SU-DHL-6 (cell line): ENCODE measurements around the gene ABTB2.

ENCODE experiments used
- H2AFZ ChIP-seq: fragments of 200-600 bp; sonication (generic); 2 replicates; pipeline ENCODE4 v1.6.1; 2014; ENCODE audit warnings: low read depth, mild to moderate bottlenecking, moderate library complexity, mixed read lengths, antibody characterized with exemption, low read length; ENCODE audit not compliant: severe bottlenecking
- H3F3A ChIP-seq: fragments of 200-600 bp; shearing (Covaris generic); 2 replicates; pipeline ENCODE4 v1.6.0; 2016; ENCODE audit warnings: antibody characterized with exemption, mild to moderate bottlenecking; ENCODE audit not compliant: insufficient read depth
- H3K27ac ChIP-seq: fragments of 200-600 bp; sonication (generic); 2 replicates; pipeline ENCODE4 v1.5.1; 2016; ENCODE audit warnings: low read depth, mild to moderate bottlenecking, low read length, moderate library complexity, mixed read lengths
- H3K27me3 ChIP-seq: fragments of 200-600 bp; sonication (generic), shearing (Covaris generic); 2 replicates; pipeline ENCODE4 v1.6.0; 2014; ENCODE audit warnings: mild to moderate bottlenecking, low read length
- H3K36me3 ChIP-seq: fragments of 200-600 bp; sonication (generic); 2 replicates; pipeline ENCODE4 v1.6.1; 2014; ENCODE audit warnings: mild to moderate bottlenecking, low read length, mixed read lengths
- H3K4me2 ChIP-seq: fragments of 300-600, 200-600 bp; shearing (Covaris generic), sonication (generic); 2 replicates; pipeline ENCODE4 v1.6.0; 2014; ENCODE audit warnings: low read length, low read depth, mild to moderate bottlenecking; ENCODE audit not compliant: poor library complexity, severe bottlenecking
- H3K4me3 ChIP-seq: fragments of 200-600 bp; sonication (generic); 2 replicates; pipeline ENCODE4 v1.5.1; 2014; ENCODE audit warnings: antibody characterized with exemption, low read length, mild to moderate bottlenecking, mixed read lengths; ENCODE audit not compliant: insufficient read depth, poor library complexity, severe bottlenecking
- H3K79me2 ChIP-seq: fragments of 200-600 bp; sonication (generic); 2 replicates; pipeline ENCODE4 v1.6.1; 2014; ENCODE audit warnings: mild to moderate bottlenecking, low read length, moderate library complexity; ENCODE audit not compliant: insufficient read depth
- H3K9ac ChIP-seq: fragments of 200-600 bp; sonication (generic); 2 replicates; pipeline ENCODE4 v1.7.0; 2014; ENCODE audit warnings: mild to moderate bottlenecking, low read length
- H3K9me2 ChIP-seq: fragments of 200-600 bp; sonication (generic); replicated peaks from 2 replicates; pipeline ENCODE4 v1.6.1; 2014; ENCODE audit warnings: low read length; ENCODE audit not compliant: insufficient read depth
- H3K9me3 ChIP-seq: fragments of 200-600 bp; sonication (generic); 2 replicates; pipeline ENCODE4 v1.6.1; 2014; ENCODE audit warnings: low read length, mixed read lengths; ENCODE audit not compliant: insufficient read depth
- H4K20me1 ChIP-seq: fragments of 200-600 bp; sonication (generic); 2 replicates; pipeline ENCODE4 v1.6.1; 2014; ENCODE audit warnings: low read depth, mild to moderate bottlenecking, antibody characterized with exemption, low read length, moderate library complexity, mixed read lengths
- EZH2phosphoT487 ChIP-seq: fragments of 200-600 bp; sonication (generic), shearing (Covaris generic); conservative IDR thresholded peaks from 2 replicates; pipeline ENCODE4 v1.6.1; 2018; ENCODE audit warnings: mild to moderate bottlenecking, antibody characterized with exemption, low read length, moderate library complexity, mixed read lengths
- TF ChIP-seq, protein P1 (sequence below): fragments of 200-600 bp; sonication (generic); IDR thresholded peaks from one replicate; pipeline ENCODE4 v1.5.1; 2017; ENCODE audit warnings: antibody characterized with exemption, mild to moderate bottlenecking, low read length, moderate library complexity; ENCODE audit not compliant: insufficient read depth, poor library complexity, severe bottlenecking

Gene ABTB2

DNA sequence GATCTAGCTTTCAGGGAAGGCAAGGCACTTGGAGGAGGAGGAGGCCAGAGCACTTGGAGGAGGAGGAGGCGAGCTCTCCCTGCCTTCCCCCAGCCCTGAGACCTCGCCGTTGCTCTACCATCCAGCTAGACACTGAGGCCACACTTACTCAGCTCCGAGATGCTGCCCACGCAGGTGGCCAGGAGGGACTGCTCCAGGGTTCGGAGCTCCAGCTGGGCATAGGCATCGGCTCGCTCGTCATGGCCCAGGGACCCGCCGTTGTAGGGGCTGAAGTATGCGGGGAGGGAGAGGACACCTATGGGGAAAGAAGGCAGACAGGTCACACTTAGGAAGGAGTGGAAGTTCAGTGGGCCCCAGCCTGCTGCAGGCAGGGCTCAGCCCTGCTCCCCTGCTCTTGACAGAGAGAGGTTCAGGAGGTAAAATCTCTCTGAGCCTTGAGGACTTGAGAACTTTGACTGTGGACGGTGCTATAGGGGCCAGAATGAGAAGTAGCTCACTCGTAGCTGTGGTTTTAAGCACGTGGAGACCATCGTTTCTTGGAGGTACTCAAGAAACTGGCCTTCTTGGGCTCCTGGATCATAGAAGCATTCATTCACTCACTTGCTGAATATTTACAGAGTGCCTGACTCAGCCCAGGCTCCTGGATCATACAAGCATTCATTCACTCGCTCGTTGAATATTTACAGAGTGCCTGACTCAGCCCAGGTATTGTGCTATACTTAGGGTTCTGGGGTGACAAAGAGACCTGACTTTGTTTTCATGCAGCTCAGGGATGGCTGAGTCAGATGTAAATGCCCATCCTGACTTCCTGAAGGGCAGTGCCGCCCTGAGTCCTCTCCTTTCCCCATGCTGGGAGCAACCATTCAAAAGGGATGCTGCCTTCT is 153.2 kb downstream of the ABTB2 start:
- no peak overlapping the region for H3K9ac ChIP-seq
- H4K20me1 ChIP-seq, result no peaks in the 10 kb centered on the region
- no peak overlapping the region for H3K4me2 ChIP-seq
- H3K27ac ChIP-seq, result no peak overlapping the region
- H3K36me3 ChIP-seq, result no peaks in the 10 kb centered on the region
- no peaks in the 10 kb centered on the region for H3F3A ChIP-seq
- TF ChIP-seq, protein P1, sequence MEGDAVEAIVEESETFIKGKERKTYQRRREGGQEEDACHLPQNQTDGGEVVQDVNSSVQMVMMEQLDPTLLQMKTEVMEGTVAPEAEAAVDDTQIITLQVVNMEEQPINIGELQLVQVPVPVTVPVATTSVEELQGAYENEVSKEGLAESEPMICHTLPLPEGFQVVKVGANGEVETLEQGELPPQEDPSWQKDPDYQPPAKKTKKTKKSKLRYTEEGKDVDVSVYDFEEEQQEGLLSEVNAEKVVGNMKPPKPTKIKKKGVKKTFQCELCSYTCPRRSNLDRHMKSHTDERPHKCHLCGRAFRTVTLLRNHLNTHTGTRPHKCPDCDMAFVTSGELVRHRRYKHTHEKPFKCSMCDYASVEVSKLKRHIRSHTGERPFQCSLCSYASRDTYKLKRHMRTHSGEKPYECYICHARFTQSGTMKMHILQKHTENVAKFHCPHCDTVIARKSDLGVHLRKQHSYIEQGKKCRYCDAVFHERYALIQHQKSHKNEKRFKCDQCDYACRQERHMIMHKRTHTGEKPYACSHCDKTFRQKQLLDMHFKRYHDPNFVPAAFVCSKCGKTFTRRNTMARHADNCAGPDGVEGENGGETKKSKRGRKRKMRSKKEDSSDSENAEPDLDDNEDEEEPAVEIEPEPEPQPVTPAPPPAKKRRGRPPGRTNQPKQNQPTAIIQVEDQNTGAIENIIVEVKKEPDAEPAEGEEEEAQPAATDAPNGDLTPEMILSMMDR, result no peak
- no peak for TF ChIP-seq EZH2phosphoT487
- H3K9me3 ChIP-seq, result no peaks in the 10 kb centered on the region
- no peaks in the 10 kb centered on the region for H3K9me2 ChIP-seq
- H3K79me2 ChIP-seq, result no peaks in the 10 kb centered on the region
- no peak overlapping the region for H3K4me3 ChIP-seq
- no peaks in the 10 kb centered on the region for H3K27me3 ChIP-seq
- no peak overlapping the region for H2AFZ ChIP-seq

DNA sequence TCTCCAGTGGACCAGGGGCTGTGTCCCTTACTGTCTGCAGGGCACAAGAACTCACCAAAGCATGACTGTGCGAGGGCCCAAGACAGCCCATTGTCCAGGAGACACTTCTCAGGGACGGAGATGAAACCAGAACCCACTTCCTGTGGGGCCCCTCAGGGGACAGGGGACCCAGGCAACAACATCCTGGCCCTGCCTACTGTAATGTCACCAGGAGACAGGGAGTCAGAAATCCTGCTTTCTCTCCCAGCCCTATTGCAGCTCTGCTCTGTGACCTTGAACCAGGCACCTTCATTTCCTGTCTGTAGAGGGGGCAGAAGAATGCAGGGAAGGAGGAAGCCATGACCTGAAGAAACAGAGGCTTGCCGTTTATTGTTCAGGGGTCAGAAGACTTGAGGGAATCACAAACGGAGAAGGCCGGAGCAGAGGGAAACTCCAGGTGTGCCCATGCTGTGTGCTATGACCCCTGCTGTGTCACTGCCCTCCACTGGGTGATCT is 154.4 kb downstream of the ABTB2 start:
- Histone ChIP-seq H4K20me1 (no peaks in the 10 kb centered on the region), H3K9ac (no peak overlapping the region), H3K27me3 (no peaks in the 10 kb centered on the region), H3K9me3 (no peaks in the 10 kb centered on the region), H3K36me3 (no peaks in the 10 kb centered on the region), H3K4me3 (no peak overlapping the region), H3K9me2 (no peaks in the 10 kb centered on the region), H3K27ac (no peak overlapping the region), H2AFZ (no peak overlapping the region), H3K79me2 (no peaks in the 10 kb centered on the region), H3K4me2 (no peak overlapping the region), H3F3A (no peaks in the 10 kb centered on the region)
- TF ChIP-seq, protein P1, result no peak
- TF ChIP-seq EZH2phosphoT487, result no peak

DNA sequence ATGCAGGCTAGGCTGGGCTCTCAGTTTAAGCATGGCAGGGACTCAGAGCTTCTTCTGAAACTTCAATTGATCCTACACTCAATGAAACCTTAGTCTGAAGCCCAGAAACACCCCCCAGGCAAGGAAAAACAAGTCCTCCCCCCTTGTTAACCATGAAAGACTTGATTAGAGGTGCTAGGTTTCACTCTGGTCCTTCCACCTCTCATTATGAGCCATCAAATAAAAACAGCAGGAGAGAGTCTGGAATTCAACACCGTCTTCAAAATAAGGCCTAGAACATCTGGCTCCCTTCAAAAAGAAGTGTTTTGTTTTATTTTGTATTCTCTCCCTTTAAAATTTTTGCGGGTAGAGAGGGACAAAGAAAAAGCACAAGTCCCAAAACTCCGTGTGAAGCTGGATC is 156.7 kb downstream of the ABTB2 start:
- Histone ChIP-seq H2AFZ (no peak overlapping the region), H3K4me3 (no peak overlapping the region), H3K4me2 (no peak overlapping the region), H3K79me2 (no peaks in the 10 kb centered on the region), H3K36me3 (no peaks in the 10 kb centered on the region), H3F3A (no peaks in the 10 kb centered on the region), H3K9me3 (no peaks in the 10 kb centered on the region), H3K9me2 (no peaks in the 10 kb centered on the region), H3K27me3 (no peaks in the 10 kb centered on the region), H4K20me1 (no peaks in the 10 kb centered on the region), H3K9ac (no peak overlapping the region), H3K27ac (no peak overlapping the region)
- no peak for TF ChIP-seq EZH2phosphoT487
- TF ChIP-seq, protein P1, result no peak
